GM18858 (cell line): ENCODE results near the gene RNF123.
"Not testable (repeated sequence)": the region's sequence is repeated elsewhere in the genome, so short reads cannot be mapped to it uniquely, and the experiment has no call there.

Experiments
- ATAC-seq: cut with Tn5 transposase; IDR thresholded peaks from one replicate; pipeline ENCODE4 v1.9.1; 2021; ENCODE audit not compliant: unreplicated experiment

The RNF123 gene

DNA sequence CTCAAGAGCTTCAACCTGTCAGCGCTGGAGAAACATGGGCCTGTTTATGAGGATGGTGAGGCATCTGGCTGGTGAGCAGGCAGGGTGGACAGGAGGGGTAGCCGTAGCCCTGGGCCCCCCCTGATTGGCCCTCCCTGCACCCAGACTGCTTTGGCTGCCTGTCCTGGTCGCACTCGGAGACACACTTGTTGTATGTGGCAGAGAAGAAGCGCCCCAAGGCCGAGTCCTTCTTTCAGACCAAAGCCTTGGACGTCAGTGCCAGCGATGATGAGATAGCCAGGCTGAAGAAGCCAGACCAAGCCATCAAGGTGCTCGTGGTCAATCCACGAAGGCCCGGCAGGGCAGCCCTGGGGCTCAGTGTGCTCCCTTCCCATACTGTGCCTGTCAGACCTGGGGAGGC lies 13.4 kb upstream of the RNF123 start:
- no peak for ATAC-seq

DNA sequence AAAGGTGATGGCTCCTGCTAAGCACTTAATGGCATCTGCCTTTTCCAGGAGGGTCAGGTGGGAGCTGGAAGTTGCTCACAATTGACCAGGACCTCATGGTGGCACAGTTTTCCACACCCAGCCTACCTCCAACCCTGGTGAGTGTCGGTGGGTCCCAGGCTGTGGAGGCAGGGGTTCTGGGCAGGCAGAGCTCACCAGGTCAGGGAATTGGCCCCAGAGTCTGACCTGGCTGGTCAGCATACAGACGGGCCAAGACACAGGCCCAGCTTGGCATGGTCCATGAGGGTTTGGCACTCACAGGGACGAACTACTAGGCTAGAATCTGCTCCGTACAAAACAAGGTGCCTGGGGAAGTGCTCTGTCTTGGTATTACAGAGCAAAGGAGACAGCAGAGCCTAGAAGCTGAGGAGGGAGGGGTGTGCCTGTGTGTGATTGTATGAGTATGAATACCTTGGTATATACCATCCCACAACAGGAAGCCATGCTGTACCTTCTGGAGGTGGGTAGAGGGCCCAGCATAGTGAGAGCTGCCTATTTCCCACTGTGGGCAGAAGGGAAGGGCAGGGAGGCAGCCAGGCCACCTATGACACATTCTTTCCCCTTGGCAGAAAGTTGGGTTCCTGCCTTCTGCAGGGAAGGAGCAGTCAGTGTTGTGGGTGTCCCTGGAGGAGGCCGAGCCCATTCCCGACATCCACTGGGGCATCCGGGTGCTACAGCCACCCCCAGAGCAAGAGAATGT lies 8.7 kb upstream of the RNF123 start:
- ATAC-seq: no peak

DNA sequence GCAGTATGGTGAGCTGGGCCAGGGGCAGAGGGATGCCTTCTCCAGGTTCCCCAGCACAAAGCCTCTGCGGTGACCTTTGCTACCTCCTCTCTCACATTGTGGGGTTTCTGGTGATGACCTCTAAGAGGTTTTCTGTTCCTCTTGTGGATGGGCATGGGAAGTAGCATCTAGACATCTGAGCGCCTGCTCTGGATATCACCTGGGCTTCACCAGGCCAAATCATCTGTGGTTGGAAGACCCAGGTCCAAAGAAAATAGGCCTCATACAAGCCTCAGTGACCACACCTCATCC lies 8.2 kb upstream of the RNF123 start:
- ATAC-seq: no peak

DNA sequence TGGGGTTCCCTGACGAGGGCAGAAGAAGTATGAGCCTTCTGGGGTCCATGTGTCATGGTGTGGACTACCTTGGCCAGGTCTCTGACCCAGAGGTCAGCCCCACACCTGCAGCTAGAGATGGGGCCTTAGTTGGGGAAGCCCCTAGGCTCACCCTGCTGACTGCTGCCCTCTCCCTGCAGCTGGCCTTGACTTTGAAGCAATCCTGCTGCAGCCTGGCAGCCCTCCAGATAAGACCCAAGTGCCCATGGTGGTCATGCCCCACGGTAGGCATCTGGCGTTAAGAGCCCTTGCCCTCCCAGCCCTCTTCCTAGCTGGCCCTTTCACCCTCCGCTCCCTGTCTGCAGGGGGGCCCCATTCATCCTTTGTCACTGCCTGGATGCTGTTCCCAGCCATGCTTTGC lies 7.8 kb upstream of the RNF123 start:
- no peak for ATAC-seq

DNA sequence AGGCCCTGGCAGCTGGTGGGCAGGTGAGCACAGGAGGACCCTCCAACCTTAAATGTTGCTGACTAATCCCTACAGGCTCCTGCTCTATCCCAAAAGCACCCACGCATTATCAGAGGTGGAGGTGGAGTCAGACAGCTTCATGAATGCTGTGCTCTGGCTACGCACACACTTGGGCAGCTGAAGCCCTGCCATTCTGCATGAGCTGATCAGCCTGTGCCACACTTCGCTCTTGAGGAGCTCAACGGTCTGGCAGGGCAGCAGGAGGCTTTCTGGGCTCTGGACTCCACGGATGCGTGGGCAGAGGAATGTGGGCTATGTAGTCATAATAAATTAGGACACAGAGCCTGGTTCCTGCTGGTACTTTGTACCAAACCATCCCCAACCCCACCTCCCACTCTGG lies 6.2 kb upstream of the RNF123 start:
- ATAC-seq: no peak

DNA sequence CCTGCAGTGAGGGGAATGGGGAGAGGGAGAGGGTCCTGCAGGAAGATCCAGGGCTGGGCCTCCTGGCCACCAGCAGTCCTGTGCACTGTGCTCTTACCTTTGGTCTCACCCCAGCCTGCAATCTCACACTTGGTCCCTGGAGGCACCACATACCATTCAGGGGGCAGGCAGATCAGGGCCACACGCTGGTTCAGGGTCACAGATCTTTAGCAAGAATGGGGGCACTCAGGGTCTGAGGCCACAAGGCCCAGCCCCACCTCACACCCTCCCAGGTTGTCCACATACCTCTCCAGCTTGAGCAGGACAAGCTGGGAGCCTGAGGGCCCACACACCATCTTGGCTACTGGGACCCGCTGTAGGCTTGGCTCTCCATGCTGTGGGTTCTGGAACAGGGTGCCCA lies 4.9 kb upstream of the RNF123 start:
- not testable (repeated sequence) for ATAC-seq

DNA sequence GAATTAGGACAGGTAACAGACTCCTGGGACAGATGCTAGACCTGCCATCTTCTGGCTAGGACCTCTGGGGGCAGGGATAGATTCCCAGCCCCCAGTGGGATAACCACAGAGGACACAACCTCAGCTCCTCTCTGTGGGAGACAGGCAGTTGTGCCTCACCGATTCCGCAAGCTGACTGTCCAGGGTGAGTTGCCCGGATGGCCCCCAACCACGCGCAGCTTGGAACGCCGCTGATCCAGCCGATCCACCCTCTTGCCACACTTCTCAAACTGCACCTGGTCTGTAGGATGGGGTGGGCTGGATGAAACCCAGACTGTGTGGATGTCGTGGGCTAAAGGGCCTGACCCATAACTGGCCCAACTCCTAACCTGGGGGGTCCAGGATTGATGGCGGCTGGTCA lies 4.3 kb upstream of the RNF123 start:
- not testable (repeated sequence) for ATAC-seq

DNA sequence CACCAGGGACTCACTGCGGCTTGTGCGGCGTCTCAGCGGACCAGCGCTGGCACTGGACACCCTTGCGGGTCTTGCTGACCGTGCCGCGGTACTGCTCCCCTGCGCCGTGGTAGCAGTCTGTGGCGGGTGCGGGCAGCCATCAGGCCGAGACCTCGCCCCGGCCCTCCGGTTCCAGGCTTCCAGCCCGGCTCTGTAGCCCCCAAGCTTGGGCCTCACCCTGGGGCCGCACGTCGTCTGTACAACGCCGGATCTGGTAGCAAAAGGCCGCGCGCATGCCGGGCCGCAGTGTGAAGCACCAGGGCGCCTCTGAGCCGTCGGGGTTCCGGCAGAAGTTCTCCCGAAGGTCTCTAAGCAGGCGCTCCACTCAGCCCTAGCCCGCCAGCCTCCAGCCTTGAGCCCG lies 3.5 kb upstream of the RNF123 start:
- ATAC-seq: not testable (repeated sequence)

DNA sequence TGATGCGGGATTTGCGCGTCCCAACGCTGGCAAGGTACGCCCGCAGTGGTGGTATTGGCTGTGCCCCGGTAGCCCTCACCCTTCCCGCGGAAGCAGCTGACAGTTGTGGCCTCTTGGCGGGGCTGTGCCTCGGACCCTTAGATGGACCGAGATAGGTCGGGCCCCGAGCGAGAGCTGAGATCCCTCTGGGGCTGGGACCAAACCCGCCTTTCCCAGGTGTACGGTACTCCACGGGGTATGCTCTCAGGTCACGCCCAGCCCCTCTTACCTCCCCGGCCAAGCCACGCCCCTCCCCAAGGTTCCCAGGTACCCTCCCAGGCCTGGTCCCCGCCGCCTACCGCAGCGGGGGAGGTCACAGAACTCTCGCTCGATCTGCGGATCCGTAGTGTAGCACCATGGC lies 3.0 kb upstream of the RNF123 start:
- ATAC-seq: not testable (repeated sequence)

DNA sequence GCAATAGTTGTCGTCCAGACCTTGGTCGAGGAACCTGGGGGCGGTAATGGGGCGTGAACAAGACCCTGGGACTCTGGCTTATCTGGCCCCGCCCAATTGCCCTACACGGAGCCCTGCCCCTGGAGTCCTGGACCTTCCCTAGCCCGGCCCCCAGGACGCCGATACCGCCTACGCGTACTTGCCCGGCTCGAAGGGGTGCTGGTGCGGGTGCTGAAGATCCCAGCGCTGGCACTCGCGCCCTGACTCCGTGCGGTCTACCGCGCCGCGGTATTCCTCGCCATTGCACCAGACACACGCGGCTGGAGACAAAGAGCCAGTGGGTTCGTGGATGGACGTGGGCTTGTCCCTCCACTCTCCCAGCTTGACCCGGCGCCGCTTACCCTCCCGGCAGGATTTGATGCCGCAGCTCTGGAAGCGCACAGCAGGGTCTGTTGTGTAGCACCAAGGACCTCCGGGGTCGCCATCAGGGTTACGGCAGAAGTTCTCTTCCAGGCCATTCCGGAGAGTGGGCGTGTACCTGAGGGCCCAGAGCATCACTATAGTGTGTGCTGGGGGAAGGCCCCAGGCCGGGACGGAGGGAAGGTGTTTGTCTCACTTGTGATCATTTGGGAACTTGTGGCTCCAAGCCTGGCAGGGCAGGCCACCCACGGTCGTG lies 2.5 kb upstream of the RNF123 start:
- ATAC-seq: not testable (repeated sequence)

DNA sequence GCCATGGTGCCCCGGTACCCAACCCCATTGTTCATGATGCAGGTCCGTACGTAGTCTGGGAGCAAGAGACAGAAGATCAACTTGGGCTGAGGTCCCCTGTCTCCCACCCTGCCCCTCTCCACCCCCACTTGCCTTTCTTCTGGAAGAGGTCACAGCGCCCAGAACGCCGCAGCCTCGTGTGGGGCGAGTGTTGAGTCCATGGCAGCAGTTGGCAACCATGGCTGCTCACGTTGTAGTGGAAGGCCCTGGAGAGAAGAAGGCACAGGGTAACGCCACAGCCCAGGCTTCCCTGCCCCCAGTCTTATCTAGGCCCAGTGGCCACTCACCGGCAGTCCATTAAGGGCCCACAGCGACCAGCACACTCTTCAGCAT lies 1.9 kb upstream of the RNF123 start:
- not testable (repeated sequence) for ATAC-seq

DNA sequence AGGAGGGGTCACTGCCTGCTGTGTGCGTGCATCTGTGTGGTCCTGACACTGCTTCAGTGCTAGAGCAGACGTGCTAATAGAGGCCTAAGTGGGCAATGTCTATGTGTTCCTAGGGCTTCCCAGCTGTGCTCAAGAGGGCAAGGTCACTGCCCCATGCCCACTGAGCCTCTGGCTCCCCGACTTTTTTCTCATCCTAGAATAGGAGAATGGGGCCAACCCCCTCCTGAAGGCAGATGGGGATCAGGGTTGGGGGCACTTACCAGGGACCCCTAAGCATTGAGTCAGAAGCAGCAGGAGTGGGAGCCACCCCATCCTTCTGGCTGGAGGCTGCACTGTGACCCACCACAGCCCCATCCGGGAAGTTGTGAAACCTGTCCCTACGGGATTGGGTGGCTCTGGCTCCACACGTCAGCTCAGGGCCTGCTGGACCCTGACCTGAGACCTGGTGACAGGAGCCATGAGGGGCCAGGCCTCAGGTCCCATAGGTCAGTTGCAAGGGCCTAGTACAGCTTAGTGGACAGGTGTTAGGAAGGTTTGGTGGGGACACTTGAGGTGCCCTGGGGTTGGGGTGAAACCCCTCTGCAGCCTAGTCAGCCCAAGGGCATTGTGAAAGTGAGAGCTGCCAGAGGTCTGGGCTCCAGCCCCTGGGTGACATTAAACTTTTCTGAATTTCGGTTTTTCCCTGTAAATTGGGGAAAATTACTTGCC lies 865 bp upstream of the RNF123 start:
- not testable (repeated sequence) for ATAC-seq

DNA sequence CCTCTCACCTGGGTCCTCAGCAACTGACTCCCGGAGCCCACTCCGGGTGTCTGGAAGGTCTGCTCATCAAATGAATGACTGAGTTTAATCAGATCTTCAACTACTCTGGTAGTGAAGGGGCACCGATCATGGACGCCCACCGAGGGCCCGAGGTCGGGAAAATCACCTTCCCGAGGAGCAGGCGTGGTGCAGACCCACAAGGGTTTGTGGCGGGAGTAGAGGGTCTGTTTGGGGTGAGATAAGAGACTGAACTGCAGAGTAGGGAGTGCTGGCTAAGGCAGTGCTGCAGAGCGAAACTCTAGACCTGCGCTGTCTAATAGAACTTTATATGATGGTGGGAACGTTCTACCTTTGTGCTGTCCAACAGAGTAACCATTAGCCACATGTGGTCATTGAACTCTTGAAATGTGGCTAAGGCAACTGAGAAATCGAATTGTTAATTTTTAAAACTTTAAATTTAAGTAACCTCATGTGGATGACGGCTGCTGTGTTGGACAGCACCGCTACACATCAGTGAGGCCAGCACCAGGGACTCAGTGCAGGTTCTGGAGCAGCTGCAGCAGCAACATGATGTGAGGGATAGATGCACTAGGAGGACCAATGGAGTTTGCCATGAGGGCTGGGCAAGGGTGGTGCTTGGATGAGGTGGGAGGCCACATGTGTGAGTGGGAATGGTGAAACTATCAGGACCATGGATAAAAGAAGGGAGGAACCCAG lies 709 bp downstream of the RNF123 start:
- ATAC-seq: not testable (repeated sequence)

DNA sequence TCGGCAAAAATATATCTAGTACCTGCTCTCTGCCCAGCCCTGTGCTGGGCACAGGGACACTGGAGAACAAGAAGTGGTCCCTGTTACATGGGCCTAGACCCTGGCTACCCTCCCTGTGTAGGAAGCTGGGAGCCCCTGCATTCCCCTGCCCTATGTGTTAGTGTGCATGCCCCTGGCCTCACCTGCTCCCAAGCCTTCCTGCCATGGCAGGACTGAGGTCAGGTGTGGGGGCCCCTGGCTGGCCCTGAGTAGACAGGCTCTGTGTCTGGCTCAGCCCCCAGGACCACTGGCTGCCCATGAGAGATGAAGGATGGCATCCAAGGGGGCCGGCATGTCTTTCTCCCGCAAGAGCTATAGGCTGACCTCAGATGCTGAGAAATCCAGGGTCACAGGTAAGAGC lies 1.5 kb downstream of the RNF123 start:
- not testable (repeated sequence) for ATAC-seq

DNA sequence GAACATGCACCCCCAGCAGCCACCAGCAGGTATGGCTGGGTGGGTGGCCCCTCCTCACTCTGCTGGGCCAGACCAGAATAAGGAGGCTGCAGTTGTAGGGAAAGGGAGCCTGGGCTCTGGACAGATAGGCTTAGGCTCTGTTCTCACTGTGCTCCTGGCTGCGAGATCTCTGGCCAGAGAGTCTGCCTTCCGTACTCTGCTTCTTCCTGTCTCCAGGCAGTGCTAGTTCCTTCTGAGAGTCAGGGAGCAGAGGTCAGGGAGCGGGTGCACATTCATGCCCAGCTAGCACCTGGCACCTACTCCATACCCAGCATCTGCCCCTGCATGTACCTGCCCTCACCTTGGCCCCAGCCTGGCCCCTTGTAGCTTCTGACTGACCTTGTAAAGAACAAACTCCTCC lies 2.1 kb downstream of the RNF123 start:
- not testable (repeated sequence) for ATAC-seq

DNA sequence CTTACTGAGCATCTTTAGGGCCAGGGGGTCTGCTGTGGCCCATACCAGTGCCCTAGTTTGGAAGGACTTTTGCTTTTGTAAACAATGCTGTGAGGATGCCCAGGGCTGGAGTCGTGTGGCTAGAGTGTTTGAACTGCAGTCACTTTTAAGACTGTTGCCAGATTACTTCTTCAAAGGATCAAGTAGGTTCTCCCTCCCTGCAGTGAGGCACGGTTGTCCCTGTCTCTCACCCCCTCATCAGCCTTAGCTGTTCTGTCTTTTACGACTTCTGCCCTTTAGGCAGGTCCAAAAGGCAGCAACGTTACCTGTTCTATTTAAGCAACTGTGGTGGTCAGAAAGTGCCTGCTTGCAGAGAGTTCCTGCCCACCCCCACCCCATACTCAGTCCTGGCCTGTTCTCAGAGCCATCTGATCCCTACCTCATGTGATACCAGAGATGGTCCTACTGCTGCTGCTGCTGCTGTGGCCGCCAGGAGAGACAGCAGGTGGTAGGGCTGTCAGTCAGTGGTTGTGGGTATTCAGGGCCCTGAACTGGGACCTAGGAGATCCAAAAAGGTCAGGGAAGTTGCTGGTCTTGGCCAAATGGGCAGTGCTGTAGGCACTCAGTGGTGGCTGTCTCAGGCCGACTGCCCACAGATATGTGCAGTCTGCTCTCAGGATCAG lies 5.2 kb downstream of the RNF123 start:
- not testable (repeated sequence) for ATAC-seq

DNA sequence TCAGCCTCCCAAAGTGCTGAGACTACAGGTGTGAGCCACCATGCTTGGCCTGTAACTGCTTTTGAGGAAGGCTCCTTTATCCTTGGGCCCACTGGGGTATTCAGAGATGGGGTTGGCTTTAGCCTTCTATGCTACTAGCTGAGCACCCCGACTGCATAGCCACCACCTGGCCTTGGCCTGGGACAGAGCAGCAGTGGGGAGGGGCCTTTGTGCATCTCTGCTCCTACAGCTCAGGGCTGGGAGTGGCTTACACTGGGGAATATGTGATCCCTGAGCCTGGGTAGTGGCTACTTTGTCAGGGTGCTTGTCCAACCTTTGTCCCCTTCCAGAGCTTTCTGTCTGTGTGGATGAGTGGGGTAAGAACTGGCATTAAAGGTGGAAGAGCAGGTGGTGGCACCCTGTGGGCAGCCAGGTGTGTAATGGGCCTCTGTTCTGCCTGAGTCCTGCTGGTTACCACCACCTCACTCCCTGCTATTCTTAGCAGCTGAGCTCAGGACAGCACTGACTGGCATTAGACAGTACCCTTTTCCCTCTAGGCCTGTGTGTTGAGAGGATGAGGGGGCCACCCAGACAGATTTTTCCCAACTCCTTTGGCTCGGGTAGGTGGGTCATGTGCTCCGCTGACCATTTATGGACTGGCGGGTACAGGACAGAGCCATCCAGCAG lies 6.1 kb downstream of the RNF123 start:
- ATAC-seq: not testable (repeated sequence)

DNA sequence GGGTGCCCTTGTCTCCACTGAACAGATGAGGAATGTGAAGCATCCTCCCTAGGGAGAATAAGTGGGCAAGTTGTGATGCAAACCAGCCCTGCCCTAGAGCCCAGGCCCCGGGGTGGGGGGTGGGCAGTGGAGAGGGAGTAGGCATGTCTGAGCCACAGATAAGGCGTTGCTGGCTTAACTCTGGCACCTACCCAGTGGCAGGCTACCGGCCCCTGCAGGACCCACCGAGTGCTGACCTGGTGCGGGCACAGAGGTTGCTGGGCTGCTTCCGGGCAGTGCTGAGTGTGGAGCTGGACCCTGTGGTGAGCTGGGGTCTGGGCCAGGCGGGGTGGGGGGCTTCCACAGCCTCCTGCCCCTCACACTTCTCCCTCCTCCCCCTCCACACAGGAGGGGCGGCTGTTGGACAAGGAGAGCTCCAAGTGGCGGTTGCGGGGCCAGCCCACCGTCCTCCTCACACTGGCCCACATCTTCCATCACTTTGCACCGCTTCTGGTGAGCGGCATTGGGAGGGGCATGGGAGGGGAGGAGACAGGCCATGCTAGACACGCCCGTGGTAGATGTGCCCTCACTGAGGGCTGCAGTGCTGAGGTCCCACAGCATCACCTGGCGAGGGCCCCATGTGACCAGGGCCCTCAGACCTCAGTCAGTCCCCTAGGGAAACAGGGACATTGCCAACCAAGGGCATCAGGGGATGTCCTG lies 10.1 kb downstream of the RNF123 start:
- ATAC-seq: no peak

DNA sequence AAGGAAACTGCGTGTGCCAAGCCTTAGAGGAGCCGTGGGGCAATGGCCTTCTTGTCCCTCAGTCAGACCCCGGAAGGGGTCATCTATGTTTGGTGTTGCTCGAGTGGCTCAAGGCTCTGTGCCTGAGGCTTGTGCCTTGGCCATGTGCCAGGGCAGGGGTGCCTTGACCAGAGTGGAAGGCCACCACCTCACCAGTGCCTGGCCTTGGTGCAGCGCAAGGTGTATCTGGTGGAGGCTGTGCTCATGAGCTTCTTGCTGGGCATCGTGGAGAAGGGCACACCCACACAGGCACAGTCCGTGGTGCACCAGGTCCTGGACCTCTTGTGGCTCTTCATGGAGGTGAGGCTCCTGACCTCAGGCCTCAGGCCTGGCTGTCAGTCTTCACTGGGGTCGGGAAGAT lies 10.7 kb downstream of the RNF123 start:
- no peak for ATAC-seq
